Activated B cell treated with CpG ODN at 0.5 μM for 24 hours (primary cell): Measurements from ENCODE around the gene CLEC1B. TPM values are rescaled to one million over a fixed set of nuclear protein-coding genes. Genes with fewer than 3 reads are reported as not detected.
"Not testable (repeated sequence)": the region's sequence is repeated elsewhere in the genome, so short reads cannot be mapped to it uniquely, and the experiment has no call there.

ENCODE experiments used
- ATAC-seq: fragments of 200-7000 bp; cut with Tn5 transposase; one replicate; pipeline ENCODE4 v1.10.0; 2021; ENCODE audit warnings: low read depth, mild to moderate bottlenecking, moderate library complexity
- CTCF ChIA-PET: fragments of 350-600 bp; sonication (Branson Sonifier 250); formaldehyde crosslinking; loops from one replicate; lab custom pipeline; 2021; ENCODE audit warnings: antibody characterized with exemption; lab: Charles Lee
- POLR2A ChIA-PET: fragments of 350-600 bp; sonication (Branson Sonifier 250); formaldehyde crosslinking; loops from one replicate; lab custom pipeline; 2021; ENCODE audit warnings: antibody characterized with exemption; lab: Charles Lee
- DNase-seq: peaks from one replicate; pipeline ENCODE4 v3.0.0; 2022
- H3K27ac Mint-ChIP-seq: one replicate; pipeline ENCODE4 v1.8.0; 2020; ENCODE audit warnings: mixed read lengths
- H3K27me3 Mint-ChIP-seq: one replicate; pipeline ENCODE4 v1.8.0; 2021; ENCODE audit warnings: mixed read lengths
- H3K36me3 Mint-ChIP-seq: one replicate; pipeline ENCODE4 v1.8.0; 2021; ENCODE audit warnings: low read depth, mixed read lengths
- H3K4me1 Mint-ChIP-seq: one replicate; pipeline ENCODE4 v1.8.0; 2021; ENCODE audit warnings: mixed read lengths
- H3K4me3 Mint-ChIP-seq: one replicate; pipeline ENCODE4 v1.8.0; 2020; ENCODE audit warnings: mild to moderate bottlenecking, mixed read lengths
- H3K9me3 Mint-ChIP-seq: one replicate; pipeline ENCODE4 v1.8.0; 2020; ENCODE audit warnings: mixed read lengths
- CTCF ChIP-seq: fragments of 200-600 bp; IDR thresholded peaks from one replicate; pipeline ENCODE4 v1.8.0; 2022; ENCODE audit warnings: antibody characterized with exemption, mild to moderate bottlenecking
- intact Hi-C: fragments of 100-400 bp; cut with micrococcal nuclease; formaldehyde crosslinking; loops from one replicate; pipeline ENCODE4 v1.15.1; 2024
- total RNA-seq: library from RNA; stranded (reverse); gene quantifications from 2 replicates; pipeline ENCODE4 v1.2.3, GENCODE V29; 2022

Gene CLEC1B
- total RNA-seq, 1 donor from 2014 or later: not detected

GRCh38 chr12:10031321-10031720 is 32.4 kb upstream of the CLEC1B start:
- no peak for TF ChIP-seq CTCF
- ATAC-seq (no peak), DNase-seq (no peak)
- intact Hi-C loops: no loop called here
- Mint-ChIP-seq H3K4me3 (no peak overlapping the region), H3K27me3 (peaks cover 9% of the 10 kb centered on the region), H3K27ac (no peak overlapping the region), H3K4me1 (no peaks in the 10 kb centered on the region), H3K9me3 (no peaks in the 10 kb centered on the region), H3K36me3 (no peaks in the 10 kb centered on the region)
- ChIA-PET POLR2A (no interaction called here), CTCF (no interaction called here)

- intact Hi-C loops: no loop called here
- POLR2A ChIA-PET: no interaction called here
Measured at GRCh38 chr12:10030446-10030845, 31.5 kb upstream of the CLEC1B start, which contains the start of gene CLEC9A. Gene CLEC9A, plus strand, starts transcription at chr12:10030682. Its CDS starts 22,006 bp downstream, at chr12:10052688.

DNA sequence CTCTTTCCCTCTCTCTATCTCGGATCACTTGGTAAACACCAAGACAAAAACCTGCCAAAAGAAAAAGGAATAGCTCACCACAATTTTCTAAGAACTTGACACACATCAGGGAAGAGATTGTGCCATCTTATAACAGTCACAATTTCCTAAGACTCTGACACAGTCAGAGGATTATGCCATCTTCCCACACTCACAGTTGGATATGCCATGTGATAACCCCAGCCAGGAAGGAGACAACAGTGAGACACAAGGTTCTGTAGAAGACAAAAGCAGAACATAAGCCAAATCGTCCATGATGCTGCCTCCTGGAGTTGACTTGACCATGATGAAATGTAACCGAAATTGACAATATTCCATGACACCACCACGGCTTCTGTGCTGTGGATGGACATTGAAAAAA is 28.8 kb upstream of the CLEC1B start:
- Mint-ChIP-seq H3K36me3 (no peaks in the 10 kb centered on the region), H3K4me3 (no peak overlapping the region), H3K4me1 (no peaks in the 10 kb centered on the region), H3K9me3 (no peaks in the 10 kb centered on the region), H3K27ac (no peak overlapping the region), H3K27me3 (peaks cover 17% of the 10 kb centered on the region)
- intact Hi-C loops: no loop called here
- ChIA-PET CTCF (no interaction called here), POLR2A (no interaction called here)
- no peak for ATAC-seq
- no peak for TF ChIP-seq CTCF
- no peak for DNase-seq

More at GRCh38 chr12:10030446-10030845, 31.5 kb upstream of the CLEC1B start, which contains the start of gene CLEC9A:
- DNase-seq (no peak), ATAC-seq (no peak)
- Mint-ChIP-seq H3K4me1 (no peaks in the 10 kb centered on the region), H3K9me3 (no peaks in the 10 kb centered on the region), H3K4me3 (no peak within 1 kb of the TSS), H3K27me3 (peaks cover 9% of the 10 kb centered on the region), H3K27ac (no peak within 1 kb of the TSS), H3K36me3 (no peaks in the 10 kb centered on the region)
- TF ChIP-seq CTCF: no peak
- CTCF ChIA-PET: no interaction called here

DNA sequence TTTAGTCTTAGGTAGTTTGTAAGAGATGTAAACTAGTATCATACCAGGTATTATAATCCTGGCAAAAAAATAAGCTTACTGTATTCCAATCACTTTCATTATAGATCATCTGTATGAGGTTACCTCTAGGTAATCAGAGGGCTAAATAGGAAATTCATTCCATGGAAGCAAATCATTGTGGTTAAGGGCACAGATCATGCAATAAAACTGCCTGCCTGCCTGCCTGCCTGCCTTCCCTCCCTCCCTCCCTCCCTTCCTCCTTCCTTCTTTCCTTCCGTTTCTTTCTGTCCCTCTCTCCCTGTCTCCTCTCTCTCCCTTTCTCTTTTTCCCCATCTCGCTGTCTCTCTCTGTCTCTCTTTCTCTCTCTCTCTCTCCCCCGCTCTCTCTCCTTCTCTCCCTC is 28.4 kb upstream of the CLEC1B start:
- Mint-ChIP-seq H3K27me3 (peaks cover 15% of the 10 kb centered on the region), H3K36me3 (no peaks in the 10 kb centered on the region), H3K27ac (no peak overlapping the region), H3K4me1 (no peaks in the 10 kb centered on the region), H3K9me3 (no peaks in the 10 kb centered on the region), H3K4me3 (no peak overlapping the region)
- ATAC-seq (no peak), DNase-seq (no peak)
- no peak for TF ChIP-seq CTCF
- CTCF ChIA-PET: no interaction called here
- POLR2A ChIA-PET: no interaction called here
- intact Hi-C loops: no loop called here

DNA sequence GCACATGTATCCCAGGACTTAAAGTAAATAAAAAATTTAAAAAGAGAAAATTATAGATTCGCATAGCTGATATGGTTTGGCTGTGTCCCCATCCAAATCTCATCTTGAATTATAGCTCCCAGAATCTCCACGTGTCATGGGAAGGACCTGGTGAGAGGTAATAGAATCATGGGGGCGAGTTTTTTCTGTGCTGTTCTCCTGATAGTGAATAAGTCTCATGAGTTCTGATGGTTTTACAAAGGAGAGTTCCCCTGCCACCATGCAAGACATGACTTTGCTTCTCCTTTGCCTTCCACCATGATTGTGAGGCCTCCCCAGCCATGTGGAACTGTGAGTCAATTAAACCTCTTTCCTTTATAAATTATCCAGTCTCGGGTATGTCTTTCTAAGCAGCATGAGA is 27.7 kb upstream of the CLEC1B start:
- H3K4me1 Mint-ChIP-seq, CTCF ChIA-PET, H3K27ac Mint-ChIP-seq, H3K36me3 Mint-ChIP-seq, H3K4me3 Mint-ChIP-seq, intact Hi-C loops, ATAC-seq, DNase-seq, POLR2A ChIA-PET, H3K9me3 Mint-ChIP-seq: not testable (repeated sequence)
- H3K27me3 Mint-ChIP-seq: peaks cover 17% of the 10 kb centered on the region

- ChIA-PET CTCF (interaction anchor here (0.6 kb wide), 1 partner anchor 17 kb away, joined by 3 read pairs; no protein-coding TSS in a partner anchor), POLR2A (no interaction called here)
- intact Hi-C loops: no loop called here
- H3K9me3 Mint-ChIP-seq: no peaks in the 10 kb centered on the region
- TF ChIP-seq CTCF: no peak
- H3K27ac Mint-ChIP-seq: no peak overlapping the region
- no peak for DNase-seq
- peaks cover 21% of the 10 kb centered on the region for H3K27me3 Mint-ChIP-seq
- H3K4me3 Mint-ChIP-seq: no peak overlapping the region
- no peaks in the 10 kb centered on the region for H3K36me3 Mint-ChIP-seq
- no peak for ATAC-seq
- no peaks in the 10 kb centered on the region for H3K4me1 Mint-ChIP-seq
Measured at GRCh38 chr12:10025236-10025635, 26.3 kb upstream of the CLEC1B start.
